HG02610 (cell line): ENCODE results near the gene PNPLA7.
"Not testable (repeated sequence)": the region's sequence is repeated elsewhere in the genome, so short reads cannot be mapped to it uniquely, and the experiment has no call there.

Experiments
- ATAC-seq: cut with Tn5 transposase; IDR thresholded peaks from one replicate; pipeline ENCODE4 v1.9.1; 2021; ENCODE audit warnings: mild to moderate bottlenecking, moderate library complexity; ENCODE audit not compliant: unreplicated experiment

The PNPLA7 gene

DNA sequence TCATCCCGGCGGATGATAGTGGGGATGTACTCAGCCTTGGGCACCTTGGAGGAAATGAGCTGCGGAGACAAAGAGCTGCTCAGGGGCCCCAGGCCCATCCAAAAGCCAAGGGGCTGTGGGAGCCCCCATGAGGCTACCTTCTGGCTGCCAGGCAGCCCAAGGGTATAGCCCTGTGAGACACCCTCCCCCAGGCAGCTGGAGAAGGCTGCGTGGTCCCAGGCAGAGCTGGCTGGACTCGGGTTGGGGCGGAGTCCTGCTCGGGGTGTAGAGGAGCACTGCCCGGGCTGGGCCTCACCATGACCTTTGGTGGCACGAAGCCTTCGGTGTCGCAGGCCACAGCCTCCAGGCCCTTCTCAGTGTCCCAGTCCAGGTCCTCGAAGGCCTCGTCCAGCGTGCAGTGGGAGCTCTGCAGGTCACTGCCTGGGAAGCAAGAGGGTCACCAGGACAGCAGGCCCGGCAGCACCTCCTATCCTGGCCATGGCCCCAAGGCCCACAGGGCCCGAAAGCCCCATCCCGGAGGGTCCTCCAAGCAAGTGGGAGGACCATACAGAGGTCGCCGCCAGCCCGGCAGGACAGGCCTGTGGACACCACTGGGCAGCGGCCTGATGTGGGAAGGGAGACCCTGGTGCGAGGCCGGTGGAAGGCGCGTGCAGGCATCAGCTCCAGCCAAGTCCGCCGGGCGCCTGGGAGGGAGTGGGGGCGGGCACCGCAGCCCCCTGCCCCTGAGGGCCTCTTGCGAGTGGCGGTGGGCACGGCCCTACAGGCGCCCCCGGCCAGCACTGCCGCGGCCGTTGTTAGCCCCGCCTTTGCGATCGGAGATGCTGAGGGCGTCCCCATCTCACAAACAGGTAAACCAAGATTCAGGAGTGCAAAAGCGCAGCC, 97.2 kb downstream of the PNPLA7 start:
- ATAC-seq, result no peak

DNA sequence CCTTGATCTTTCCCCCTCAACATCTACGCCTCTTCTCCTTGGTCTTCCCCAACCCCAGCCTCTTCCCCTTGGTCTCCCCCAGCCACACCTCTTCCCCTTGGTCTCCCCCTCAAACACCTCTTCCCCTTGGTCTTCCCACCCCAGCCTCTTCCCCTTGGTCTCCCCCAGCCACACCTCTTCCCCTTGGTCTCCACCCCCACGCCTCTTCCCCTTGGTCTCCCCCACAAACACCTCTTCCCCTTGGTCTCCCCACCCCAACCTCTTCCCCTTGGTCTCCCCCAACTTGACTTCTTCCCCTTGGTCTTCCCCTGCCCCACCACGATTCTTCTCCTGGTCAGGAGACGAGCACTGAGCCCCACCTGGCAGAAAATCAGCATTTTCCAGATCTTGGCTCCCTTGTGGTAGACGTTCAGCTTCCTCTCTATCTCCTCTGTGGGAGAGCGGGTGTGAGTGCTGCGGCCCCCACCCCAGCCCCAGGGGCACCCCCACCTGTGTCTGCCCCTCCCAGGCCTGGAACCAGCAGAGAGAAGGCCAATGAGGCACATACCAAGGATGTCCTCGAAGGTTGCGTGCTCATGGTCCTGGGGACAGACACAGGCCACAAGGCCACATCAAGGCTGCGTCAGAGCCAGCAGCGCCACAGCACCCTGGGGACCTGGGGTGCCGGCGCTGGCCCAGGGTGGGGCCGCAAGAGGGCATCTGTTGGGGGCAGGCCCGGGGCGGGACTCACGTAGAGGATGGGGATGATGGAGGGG, 98.0 kb downstream of the PNPLA7 start:
- ATAC-seq, result no peak

DNA sequence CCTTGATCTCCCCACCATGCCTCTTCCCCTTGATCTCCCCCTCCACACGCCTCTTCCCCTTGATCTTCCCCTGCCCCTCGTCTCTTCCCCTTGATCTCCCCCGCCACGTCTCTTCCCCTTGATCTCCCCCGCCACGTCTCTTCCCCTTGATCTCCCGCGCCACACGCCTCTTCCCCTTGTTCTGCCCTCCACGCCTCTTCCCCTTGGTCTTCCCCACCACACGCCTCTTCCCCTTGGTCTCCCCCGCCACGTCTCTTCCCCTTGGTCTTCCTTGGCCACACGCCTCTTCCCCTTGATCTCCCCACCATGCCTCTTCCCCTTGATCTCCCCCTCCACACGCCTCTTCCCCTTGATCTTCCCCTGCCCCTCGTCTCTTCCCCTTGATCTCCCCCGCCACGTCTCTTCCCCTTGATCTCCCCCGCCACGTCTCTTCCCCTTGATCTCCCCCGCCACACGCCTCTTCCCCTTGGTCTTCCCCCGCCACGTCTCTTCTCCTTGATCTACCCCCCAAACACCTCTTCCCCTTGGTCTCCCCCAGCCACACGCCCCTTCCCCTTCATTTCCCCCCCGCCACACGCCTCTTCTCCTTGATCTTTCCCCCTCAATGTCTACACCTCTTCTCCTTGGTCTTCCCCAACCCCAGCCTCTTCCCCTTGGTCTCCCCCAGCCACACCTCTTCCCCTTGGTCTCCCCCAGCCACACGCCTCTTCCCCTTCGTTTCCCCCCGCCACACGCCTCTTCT, 98.8 kb downstream of the PNPLA7 start:
- not testable (repeated sequence) for ATAC-seq

DNA sequence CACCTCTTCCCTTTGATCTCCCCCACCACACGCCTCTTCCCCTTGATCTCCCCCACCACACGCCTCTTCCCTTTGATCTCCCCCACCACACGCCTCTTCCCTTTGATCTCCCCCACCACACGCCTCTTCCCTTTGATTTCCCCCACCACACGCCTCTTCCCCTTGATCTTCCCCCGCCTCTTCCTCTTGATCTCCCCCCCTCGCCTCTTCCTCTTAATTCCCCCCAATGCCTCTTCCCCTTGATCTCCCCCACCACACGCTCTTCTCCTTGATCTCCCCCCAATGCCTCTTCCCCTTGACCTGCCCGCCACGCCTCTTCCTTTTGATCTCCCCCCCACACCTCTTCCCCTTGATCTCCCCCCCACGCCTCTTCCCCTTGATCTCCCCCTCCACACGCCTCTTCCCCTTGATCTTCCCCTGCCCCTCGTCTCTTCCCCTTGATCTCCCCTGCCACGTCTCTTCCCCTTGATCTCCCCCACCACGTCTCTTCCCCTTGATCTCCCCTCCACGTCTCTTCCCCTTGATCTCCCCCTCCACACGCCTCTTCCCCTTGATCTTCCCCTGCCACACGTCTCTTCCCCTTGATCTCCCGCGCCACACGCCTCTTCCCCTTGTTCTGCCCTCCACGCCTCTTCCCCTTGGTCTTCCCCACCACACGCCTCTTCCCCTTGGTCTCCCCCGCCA, 99.5 kb downstream of the PNPLA7 start:
- not testable (repeated sequence) for ATAC-seq

DNA sequence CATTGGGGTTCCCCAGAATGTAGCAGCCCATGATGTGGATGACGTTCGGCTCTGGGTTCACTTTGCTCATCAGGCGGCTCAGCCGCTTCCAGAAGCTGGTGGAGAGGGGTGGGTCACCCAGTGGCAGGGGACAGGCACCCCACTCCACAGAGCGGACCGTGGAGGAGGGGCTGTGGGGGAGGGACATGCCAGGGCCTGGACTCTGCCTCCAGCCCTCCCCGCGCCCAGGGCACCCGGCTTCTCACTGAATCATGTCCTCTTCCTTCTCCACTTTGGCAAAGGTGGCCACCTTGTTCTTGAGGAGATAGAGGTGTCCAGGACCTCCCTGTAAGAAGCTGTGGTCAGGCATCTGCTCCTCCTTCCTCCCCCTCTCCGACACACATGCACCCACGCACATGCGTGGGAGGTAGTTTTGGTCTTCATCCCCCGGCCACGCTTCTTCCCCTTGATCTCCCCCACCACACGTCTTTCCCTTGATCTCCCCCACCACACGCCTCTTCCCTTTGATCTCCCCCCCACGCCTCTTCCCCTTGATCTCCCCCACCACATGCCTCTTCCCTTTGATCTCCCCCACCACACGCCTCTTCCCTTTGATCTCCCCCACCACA, 100.2 kb downstream of the PNPLA7 start:
- no peak for ATAC-seq

DNA sequence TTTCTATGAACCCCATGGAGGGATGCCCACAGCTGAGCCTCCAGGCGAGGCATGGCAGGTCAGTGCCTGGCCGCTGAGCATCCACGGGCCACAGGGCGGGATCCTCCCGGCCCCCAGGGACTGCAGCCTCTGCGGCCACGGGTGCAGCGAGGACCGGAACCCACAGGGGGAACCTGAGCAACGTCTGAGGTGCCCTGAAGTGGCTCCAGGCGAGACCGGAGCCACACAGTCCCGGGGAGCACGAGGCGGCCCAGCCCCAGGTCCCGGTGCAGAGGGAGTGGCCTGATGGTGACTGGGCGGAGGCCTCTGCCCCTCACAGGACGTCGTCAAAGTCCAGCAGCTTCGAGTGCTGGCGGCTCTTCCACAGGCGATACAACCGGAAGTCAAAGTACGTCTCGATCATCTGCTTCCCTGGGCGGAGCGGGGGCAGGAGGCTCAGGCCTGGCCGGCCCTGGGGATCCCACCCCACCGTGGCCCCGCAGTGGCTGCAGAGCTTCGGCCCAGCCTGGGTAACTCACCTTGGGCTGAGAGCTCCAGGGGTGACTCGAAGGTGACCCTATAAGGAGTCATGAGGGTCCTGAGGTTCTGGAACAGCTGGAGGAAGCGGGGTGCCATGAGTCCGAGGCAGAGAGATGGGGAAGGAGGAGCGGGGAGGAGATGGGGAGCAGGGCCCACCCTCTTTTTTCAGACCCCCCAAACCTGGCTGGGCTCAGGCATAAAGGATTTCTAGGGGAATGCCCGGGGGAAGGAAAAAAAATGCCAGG, 100.9 kb downstream of the PNPLA7 start:
- no peak for ATAC-seq

DNA sequence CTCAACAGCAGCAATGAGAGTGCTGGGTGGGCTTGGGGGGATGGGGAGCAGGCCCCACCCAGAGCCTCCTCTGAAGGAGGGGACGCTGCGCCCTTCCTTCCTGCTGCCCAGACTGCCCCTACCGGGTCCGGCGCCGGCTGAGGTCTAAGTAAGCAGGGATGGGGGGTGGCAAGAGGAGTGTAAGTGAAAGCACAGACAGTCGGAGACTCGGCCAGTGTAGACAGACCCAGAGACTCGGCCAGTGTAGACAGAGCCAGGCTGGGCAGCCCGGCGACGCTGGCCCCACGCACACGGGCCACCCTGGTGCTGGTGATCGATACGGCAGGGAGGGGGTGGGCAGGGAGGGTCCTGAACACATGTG, 101.6 kb downstream of the PNPLA7 start:
- no peak for ATAC-seq

DNA sequence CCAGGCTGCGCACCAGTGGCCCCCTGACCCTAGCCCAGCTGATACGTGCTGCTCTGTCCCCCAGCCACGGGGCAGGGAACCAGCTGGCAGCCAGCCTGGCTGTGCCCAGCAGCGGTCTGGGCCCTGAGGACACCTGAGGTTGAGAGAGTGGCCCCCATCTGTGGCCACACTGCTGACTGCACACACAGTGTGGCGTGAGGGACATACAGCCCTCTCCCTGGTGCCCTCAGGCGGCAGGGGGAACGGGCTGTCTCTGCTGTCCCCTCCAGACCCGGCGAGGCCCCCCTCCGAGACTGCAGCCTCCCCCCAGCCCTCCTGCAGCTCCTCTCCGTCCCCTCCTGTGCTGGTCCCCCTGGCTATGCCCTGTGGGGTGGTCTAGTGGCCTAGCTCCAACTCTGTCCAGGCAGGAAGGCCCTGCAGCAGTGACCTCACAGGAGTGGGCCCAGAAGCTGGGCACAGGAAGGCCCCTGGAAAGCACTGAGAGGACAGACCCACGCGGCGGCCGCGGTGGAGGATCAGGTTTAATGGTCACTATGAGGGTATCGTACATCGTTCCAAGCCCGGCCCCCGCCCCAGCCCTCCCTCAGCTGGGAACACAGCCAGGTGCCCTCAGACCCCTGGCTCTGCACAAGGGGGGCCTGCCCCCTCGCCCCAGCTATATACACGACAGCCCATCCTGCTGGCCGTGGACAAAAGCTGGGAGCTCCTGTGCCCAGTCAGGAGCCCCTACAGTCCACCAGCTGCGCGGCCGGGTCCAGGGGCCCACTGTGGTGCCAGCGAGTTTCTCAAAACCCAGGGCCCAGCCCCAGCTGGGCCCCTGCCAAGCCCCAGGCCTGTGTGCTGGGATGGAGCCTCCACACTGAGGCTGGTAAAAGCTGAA, 102.2 kb downstream of the PNPLA7 start:
- no peak for ATAC-seq

DNA sequence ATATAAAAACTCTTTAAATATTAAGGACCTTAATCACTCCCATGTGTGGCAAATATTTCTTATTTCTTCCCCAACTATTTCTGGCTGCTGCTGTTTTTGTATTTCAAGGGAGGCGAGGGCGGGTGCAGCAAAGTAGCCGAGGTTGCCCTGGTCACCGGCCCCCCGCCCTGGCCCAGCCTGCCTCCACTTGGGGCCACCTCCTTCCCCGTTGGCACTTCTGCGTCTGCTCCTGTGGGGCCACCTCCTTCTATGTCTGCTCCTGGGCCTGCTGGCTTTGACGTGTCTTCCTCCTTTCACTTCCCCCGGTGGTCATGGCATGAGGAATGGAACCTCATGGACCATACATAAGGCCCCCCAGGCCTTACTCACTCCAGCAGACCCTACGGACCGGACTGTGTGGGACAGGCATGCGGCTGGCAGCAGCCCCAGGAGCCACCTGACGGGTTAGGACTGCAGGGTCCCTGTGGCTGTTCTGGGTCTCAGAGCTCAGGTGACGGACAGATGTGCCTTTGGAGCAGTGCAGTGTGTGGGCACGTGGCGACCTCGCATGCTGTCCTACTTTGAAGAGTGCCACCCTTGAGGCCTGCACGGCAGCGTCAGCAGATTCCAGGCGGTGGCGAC, 103.2 kb downstream of the PNPLA7 start:
- ATAC-seq, result no peak

DNA sequence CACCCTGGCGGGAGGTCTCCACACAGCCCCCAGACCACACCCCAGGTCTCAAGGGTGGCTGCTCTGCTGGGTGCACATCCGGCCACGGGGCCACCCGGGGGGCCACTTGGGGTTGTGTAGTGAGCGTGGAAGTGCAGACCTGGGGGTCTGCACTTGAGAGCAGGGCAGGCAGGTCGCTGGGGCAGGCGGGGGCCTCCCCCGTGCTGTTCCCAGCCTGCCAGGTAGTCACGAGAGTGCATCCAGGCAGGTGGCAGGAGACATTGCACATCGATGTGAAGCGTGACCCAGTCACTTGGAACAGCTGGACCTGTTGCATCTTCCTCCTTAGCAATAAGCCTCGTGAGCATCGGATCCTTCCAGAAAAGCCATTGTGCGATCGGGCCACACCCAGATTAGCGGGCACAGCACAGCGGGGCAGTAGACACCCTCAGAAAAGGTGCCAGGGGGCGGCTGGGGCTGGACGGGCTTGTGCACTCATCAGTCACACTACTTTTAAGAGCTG, 104.2 kb downstream of the PNPLA7 start:
- ATAC-seq, result no peak

DNA sequence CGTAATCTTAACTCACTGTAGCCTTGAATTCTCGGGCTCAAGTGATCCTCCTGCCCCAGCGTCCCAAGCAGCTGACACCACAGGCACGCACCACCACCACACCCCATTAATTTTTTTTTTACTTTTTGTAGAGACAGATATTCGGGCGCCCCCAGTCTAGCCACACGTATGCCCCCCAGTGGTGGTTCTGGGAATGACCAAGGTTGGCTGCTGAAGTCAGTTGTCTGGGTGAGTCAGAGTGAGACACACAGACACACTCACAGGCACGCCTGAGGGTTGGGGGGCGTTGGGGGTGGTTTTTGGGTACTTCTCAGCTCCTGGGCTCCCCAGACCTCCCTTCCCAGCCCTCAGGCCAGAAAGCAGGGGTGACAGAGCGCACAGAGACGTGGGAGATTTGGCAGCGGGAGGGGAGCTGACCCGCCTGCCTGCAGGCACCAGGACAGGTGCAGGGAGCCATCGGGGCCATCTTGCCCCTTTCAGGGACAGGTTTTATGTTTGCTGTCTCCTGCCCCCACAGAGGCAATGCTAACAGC, 104.9 kb downstream of the PNPLA7 start:
- peak; percentile 60 for ATAC-seq

DNA sequence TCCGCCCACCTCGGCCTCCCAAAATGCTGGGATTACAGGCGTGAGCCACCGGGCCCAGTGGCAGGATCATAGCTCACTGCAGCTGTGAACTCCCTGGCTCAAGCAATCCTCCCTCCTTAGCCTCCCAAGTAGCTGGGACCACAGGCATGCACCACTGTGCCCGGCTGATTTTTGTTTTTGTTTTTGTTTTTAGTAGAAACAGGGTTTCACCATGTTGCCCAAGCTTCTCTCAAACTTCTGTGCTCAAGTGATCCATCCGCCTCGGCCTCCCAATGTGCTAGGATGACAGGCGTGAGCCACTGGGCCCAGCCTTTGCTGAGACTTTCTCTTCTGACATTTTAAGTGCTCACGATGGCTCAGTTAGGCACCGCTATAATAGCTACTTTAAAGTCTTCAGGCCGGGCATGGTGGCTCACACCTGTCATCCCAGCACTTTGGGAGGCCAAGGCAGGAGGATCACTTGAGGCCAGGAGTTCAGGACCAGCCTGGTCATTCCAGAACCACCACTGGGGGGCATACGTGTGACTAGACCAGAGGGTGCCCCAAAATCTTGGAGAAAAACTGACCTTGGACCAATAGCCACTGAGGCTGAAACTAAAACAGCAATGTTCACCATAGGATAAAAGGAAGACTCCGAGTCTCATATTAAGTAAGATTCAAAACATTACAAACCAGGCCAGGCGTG, 106.0 kb downstream of the PNPLA7 start:
- ATAC-seq, result no peak

DNA sequence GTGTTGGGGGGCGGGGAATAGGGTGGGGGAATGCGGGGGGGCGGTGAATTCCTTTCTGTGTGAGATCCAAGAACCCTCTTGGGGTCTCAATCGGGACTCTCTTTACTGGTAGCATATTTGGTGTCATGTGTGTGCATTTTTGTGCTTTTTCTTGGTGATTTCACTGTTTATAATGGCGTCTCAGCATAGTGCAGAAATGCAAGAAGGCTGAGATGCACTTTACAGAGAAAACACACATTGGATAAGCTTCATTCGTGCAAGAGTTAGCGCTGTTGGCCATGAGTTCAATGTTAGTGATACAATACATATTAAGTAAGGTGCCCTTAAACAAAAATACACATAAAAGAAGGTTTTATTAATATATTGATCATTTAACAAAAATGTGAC, 108.3 kb downstream of the PNPLA7 start:
- ATAC-seq, result no peak

DNA sequence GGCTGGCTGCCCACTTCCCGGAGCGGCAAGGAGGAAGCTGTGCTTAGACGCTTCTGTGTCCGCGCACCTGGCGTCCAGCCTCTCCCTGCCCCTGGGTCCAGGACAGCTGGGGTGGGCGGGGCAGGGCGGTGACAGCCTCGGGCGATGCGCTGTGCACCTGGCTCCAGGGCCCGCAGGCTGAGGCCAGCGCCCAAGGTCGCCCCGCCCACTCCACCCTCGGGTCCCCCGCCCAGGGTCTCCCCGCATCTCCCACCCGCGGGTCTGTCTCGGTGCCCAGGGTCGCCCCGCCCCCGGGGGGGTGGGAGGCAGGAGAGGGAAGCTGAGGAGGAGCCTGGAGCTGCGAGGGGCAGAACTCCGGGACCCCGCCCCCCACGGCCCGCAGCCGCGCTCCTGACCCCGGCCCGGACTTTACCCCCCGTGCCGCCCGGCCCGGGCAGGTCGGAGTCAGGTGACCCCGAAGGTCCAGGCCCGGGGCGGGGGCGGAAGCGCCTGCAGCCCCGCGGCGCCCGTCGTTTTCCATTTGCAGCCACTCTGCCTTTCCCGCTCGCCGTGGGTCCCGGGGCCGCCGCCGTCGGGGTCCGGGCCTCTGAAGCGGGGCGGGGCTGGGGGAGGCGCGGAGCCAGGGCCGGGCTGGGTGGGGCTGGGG, 108.8 kb downstream of the PNPLA7 start, which contains the start of gene ENTPD8:
ENTPD8 (minus strand) TSS at position 69 of the 646 bp plus-strand sequence. CDS start 3,072 bp downstream, outside the sequence.
- ATAC-seq, result no peak

DNA sequence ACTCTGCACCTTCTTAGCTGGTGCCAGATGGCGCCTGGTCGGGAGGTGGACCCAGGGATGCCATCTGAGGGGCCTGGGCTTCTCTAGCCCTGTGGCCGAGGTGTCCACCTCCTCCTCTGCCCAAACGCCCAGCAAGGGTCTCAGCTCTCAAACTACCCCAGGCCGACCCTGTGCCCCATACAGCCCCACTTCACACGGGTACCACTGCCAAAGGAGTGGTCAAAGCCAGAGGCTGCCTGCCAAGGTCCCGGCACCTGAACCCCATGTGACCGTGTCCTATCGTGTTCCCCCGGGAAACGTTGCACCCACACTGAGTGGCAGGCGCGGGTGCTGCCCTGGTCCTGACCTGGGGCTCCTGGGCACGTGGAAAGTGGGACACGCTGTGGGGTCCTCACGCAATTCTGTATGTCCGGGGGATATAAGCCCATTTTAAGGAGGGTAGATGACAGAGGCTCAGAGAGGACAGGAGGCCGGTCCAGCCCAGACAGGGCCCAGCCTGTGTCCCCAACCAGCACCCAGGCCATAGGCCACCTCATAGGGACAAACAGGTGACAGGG, 111.0 kb downstream of the PNPLA7 start:
- no peak for ATAC-seq

DNA sequence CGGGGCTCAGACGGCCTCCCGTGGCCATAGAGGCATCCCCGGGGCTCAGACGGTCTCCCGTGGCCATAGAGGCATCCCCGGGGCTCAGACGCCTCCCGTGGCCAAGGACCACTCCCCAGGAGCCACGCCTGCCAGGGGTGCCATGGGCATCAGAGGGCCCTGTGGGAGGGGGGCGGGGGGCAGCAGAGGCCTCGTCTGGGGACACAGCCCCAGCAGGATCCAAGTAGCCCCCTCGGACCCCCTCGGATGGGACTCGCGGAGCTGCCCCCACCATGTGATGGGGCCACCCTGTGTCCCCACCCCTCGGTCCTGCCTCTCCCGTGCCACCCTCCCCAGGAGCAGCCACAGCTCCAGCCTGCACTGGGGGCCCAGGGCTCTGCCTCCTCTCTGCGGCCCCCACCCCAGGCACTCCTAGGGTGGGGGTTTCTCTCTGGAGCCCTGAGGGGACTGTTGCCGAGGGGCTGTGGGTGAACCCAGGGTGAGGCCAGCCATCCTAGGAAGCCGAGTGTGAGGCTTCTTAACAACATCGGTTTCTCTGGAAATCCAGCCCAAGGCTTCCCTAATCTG, 111.5 kb downstream of the PNPLA7 start:
- ATAC-seq, result no peak
